ENCODE measurements around the gene MSANTD1. TPM values are rescaled to one million over a fixed set of nuclear protein-coding genes. Genes with fewer than 3 reads are reported as not detected.

MSANTD1 gene
- total and polyA plus RNA-seq, 2 experiments from 2014 or later: 0.37 to 2.7 TPM

DNA sequence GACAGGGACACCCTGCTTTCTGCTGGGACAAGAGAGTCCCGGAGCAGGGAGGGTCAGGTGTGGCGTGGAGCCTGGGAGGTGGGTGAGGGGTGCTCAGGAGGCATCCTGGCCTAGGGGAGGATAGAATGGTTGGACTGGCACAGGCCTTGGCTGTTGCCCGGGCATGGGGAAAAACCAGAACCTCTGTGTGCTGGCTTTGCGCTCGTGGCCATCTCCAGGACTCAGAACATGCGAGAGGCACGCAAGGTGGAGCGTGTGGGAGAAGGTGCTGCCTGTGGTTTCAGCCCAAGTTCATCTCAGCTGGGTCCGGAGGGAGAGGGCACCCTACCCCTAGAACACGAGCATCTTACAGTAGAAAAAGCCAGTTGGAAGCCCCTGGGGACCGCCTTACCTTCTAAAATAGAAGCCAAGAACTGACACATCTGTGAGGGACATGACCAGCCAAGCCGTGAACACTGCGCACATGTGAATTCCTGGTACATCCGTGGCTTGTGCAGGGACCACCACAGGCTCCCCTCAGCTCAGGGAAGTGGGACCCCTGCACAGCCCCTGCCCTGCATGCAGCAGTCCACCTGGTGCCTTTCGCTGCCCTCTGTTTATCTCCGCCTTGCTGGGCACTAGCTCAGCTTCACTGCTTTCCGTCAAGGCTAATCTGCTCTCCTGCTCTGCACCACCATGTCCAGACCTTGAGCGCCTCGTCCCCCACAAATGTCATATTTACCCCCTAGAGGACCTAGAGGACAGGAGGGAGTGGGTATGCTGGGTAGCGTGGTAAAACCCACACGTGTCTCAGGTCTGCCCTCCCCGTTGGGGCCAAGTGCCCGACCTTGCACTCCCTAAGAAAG is 13.5 kb downstream of the MSANTD1 start:
- Histone ChIP-seq H3K36me3 (no peaks in the 10 kb centered on the region), H3K27ac (no peak overlapping the region), H3K27me3 (no peaks in the 10 kb centered on the region), H3K4me3 (no peak overlapping the region), H3K9me3 (ENCODE audit: low read depth) (no peaks in the 10 kb centered on the region), H3K4me1 (ENCODE audit: low read depth) (peaks cover 9% of the 10 kb centered on the region)
- TF ChIP-seq, protein P1, sequence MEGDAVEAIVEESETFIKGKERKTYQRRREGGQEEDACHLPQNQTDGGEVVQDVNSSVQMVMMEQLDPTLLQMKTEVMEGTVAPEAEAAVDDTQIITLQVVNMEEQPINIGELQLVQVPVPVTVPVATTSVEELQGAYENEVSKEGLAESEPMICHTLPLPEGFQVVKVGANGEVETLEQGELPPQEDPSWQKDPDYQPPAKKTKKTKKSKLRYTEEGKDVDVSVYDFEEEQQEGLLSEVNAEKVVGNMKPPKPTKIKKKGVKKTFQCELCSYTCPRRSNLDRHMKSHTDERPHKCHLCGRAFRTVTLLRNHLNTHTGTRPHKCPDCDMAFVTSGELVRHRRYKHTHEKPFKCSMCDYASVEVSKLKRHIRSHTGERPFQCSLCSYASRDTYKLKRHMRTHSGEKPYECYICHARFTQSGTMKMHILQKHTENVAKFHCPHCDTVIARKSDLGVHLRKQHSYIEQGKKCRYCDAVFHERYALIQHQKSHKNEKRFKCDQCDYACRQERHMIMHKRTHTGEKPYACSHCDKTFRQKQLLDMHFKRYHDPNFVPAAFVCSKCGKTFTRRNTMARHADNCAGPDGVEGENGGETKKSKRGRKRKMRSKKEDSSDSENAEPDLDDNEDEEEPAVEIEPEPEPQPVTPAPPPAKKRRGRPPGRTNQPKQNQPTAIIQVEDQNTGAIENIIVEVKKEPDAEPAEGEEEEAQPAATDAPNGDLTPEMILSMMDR (IDR thresholded peaks at IDR 0.05; ENCODE audit: low read depth, low read length): no peak
- no peak for DNase-seq (ENCODE audit: low read depth in 1 of 2, low spot score in 1 of 2)

DNA sequence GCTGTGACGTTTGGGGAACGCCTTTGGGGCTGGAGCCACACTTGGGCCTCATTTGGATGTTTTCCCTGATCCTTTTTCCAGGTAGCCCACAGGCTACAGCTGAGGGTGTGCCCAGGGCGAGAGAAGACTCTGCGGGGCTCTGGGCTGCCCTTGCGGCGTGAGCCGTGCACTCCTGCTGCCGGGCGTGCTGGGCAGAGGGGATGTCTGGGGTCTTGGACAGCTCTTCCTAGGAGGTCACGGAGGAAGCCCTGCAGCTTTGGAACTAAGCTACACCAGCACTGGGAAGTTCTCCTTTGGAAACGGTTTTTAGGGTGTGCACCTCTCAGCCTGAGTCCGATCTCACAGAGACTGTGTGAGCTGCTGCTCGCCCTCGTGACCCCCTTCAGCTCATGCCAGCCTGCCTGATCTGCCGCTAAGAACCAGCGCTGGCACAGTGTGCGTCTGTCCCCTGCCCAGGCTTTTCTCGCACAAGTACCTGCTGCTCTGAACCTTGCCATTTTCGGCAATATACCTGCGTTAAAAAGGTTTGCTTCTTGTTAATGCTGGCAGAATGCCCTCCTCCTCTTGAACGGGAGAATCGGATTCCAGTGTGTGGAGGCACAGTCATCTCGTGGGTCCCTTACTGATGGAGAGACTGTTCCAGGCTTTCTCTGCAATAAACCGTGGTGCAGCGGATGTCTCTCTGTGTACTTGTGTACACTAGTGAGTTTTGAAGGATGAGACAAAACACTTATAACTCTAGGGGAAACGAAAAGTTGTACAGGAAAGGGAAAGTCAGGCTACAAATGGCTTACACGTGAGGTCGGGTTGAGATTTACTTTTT is 14.3 kb downstream of the MSANTD1 start:
- H3K4me3 ChIP-seq: no peak overlapping the region
- peaks cover 16% of the 10 kb centered on the region for H3K4me1 ChIP-seq (ENCODE audit: low read depth)
- TF ChIP-seq, protein P1 (IDR thresholded peaks at IDR 0.05; ENCODE audit: low read depth, low read length): no peak
- H3K27me3 ChIP-seq: no peaks in the 10 kb centered on the region
- H3K36me3 ChIP-seq: no peaks in the 10 kb centered on the region
- no peak overlapping the region for H3K27ac ChIP-seq
- no peaks in the 10 kb centered on the region for H3K9me3 ChIP-seq (ENCODE audit: low read depth)
- DNase-seq (ENCODE audit: low read depth in 1 of 2, low spot score in 1 of 2): no peak

DNA sequence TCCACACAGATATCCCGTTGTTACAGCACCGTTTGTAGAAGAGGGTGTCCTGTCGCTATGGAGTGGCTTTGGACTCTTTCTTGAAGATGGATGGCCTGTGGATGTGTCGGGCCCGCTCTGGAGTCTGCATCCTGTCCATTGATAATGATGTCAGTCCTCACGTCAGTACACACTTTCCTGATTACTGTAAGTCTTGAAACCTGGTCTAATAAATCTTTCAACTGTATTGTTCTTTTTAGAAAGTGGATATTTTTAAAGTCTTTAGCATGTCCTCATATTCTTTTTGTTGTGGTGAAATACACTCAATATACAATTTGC is 14.9 kb downstream of the MSANTD1 start:
- peak in 1 of 2 donors; percentile 20 for DNase-seq (ENCODE audit: low read depth in 1 of 2, low spot score in 1 of 2)
- Histone ChIP-seq H3K36me3 (no peaks in the 10 kb centered on the region), H3K4me3 (no peak overlapping the region), H3K27ac (no peak overlapping the region), H3K9me3 (ENCODE audit: low read depth) (no peaks in the 10 kb centered on the region), H3K27me3 (no peaks in the 10 kb centered on the region), H3K4me1 (ENCODE audit: low read depth) (peaks cover 16% of the 10 kb centered on the region)
- TF ChIP-seq, protein P1 (IDR thresholded peaks at IDR 0.05; ENCODE audit: low read depth, low read length): no peak

DNA sequence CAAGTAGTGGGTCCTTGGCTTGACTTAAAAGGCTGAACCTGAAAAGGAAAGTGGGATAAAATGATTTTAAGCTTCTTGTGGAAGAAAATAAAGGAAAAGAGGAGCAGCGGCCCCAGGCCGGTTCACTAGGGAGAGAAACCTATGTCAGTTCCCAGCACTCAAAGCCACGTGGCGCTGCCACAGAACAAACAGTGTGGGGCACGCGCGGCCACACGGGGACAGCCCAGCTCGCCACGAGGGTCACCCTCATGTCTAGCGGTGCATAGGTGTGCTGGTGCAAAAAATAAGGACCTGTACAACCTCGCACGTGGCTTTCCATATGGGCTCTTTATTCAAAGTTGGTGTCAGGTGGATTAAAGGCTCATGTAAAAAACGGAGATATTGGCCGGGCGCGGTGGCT is 17.1 kb downstream of the MSANTD1 start:
- Histone ChIP-seq H3K9me3 (ENCODE audit: low read depth) (no peaks in the 10 kb centered on the region), H3K27ac (no peak overlapping the region), H3K36me3 (no peaks in the 10 kb centered on the region), H3K4me3 (no peak overlapping the region), H3K4me1 (ENCODE audit: low read depth) (peaks cover 16% of the 10 kb centered on the region), H3K27me3 (no peaks in the 10 kb centered on the region)
- TF ChIP-seq, protein P1 (IDR thresholded peaks at IDR 0.05; ENCODE audit: low read depth, low read length): no peak
- DNase-seq (ENCODE audit: low read depth in 1 of 2, low spot score in 1 of 2): no peak

GRCh38 chr4:3267576-3268394 is 18.8 kb downstream of the MSANTD1 start:
- Histone ChIP-seq H3K36me3 (no peaks in the 10 kb centered on the region), H3K27me3 (no peaks in the 10 kb centered on the region), H3K27ac (no peak overlapping the region), H3K4me1 (ENCODE audit: low read depth) (peaks cover 15% of the 10 kb centered on the region), H3K9me3 (ENCODE audit: low read depth) (no peaks in the 10 kb centered on the region), H3K4me3 (no peak overlapping the region)
- TF ChIP-seq, protein P1 (IDR thresholded peaks at IDR 0.05; ENCODE audit: low read depth, low read length): no peak
- DNase-seq (ENCODE audit: low read depth in 1 of 2, low spot score in 1 of 2): no peak

Data from cardiac muscle cell (in vitro differentiated cells and primary cell).